ENCODE measurements around the gene DNAJC27. TPM values are rescaled to one million over a fixed set of nuclear protein-coding genes. Genes with fewer than 3 reads are reported as not detected.

The DNAJC27 gene
- total and polyA plus RNA-seq, 2 of the 13 experiments (the other 11 are each of a cell fraction or from before 2014, with no cell fraction given) = 3.1 to 3.7 TPM

- in situ Hi-C loops (cut with HindIII; ENCODE audit: extremely low pct_ligation_motif_present, low pct_unique_long_range_greater_than_20kb) (no loop called here), intact Hi-C loops (cut with micrococcal nuclease; ENCODE audit: unreplicated experiment) (no loop called here)
- H4K20me1 ChIP-seq (ENCODE audit: insufficient read depth, low read length) = no peaks in the 10 kb centered on the region
- TF ChIP-seq ZSCAN9 (CRISPR knock-in tag; IDR thresholded peaks at IDR 0.05; ENCODE audit: borderline replicate concordance) (no peak), ZNF329 (CRISPR knock-in tag; IDR thresholded peaks at IDR 0.05; ENCODE audit: low read depth) (no peak), HNF1A (IDR thresholded peaks at IDR 0.05; ENCODE audit: low read depth) (no peak), HNF1A (CRISPR knock-in tag; IDR thresholded peaks at IDR 0.05; ENCODE audit: borderline replicate concordance) (no peak), ZNF33A (CRISPR knock-in tag; IDR thresholded peaks at IDR 0.05; ENCODE audit: borderline replicate concordance) (no peak), ELF1 (CRISPR knock-in tag; IDR thresholded peaks at IDR 0.05) (no peak), ZNF782 (CRISPR knock-in tag; IDR thresholded peaks at IDR 0.05; ENCODE audit: borderline replicate concordance) (no peak), RFX1 (IDR thresholded peaks at IDR 0.05) (no peak), SOX5 (CRISPR knock-in tag; IDR thresholded peaks at IDR 0.05; ENCODE audit: borderline replicate concordance) (no peak), NFE2 (CRISPR knock-in tag; IDR thresholded peaks at IDR 0.05) (no peak), ZNF121 (CRISPR knock-in tag; IDR thresholded peaks at IDR 0.05) (no peak), ATRX (CRISPR knock-in tag; IDR thresholded peaks at IDR 0.05; ENCODE audit: borderline replicate concordance) (no peak), ZNF879 (CRISPR knock-in tag; IDR thresholded peaks at IDR 0.05) (no peak), ZNF776 (CRISPR knock-in tag; IDR thresholded peaks at IDR 0.05) (no peak), ZNF816 (CRISPR knock-in tag; IDR thresholded peaks at IDR 0.05; ENCODE audit: borderline replicate concordance) (no peak), SRF (IDR thresholded peaks at IDR 0.05; ENCODE audit: low read depth, low read length) (no peak)
- no peaks in the 10 kb centered on the region for H3K9me3 ChIP-seq (ENCODE audit: low read length)
- H3K4me2 ChIP-seq (ENCODE audit: low read depth, low read length) = no peak overlapping the region
- no TSS peak for BruUV-seq (replicated peaks)
- ChIA-PET CTCF (ENCODE audit: low intra/inter-chr PET ratio, low total read pairs) (no interaction called here), POLR2A (no interaction called here)
- H3K9ac ChIP-seq (ENCODE audit: insufficient read depth, low read depth, low read length) = no peak overlapping the region
- ATAC-seq (no peak), FAIRE-seq (no peak), DNase-seq (ENCODE audit: low spot score) (no peak)
- H3K27ac ChIP-seq (ENCODE audit: extremely low read length, insufficient read depth, low read length) = no peak overlapping the region
- no peak overlapping the region for H3K4me3 ChIP-seq (replicated peaks in 1 of 3; ENCODE audit: insufficient read depth in 1 of 3, low read depth in 2 of 3, low read length in 3 of 3)
- 21% methylated on average over 8 of the region's 8 CpGs for WGBS (ENCODE audit: low lambda C conversion rate)
- H3K4me1 ChIP-seq (ENCODE audit: insufficient read depth, low read length) = no peaks in the 10 kb centered on the region
- H3K79me2 ChIP-seq (ENCODE audit: insufficient read depth, low read length) = no peaks in the 10 kb centered on the region
- H3K36me3 ChIP-seq (replicated peaks in 1 of 2; ENCODE audit: control insufficient read depth in 1 of 2, insufficient read depth in 2 of 2, low read length in 2 of 2) = no peaks in the 10 kb centered on the region
- H3K27me3 ChIP-seq (ENCODE audit: control insufficient read depth in 1 of 2, insufficient read depth in 2 of 2, low read length in 2 of 2) = peaks cover 0 to 36% of the 10 kb centered on the region in 2 experiments; a peak in 3 of 5 replicates
- H2AFZ ChIP-seq (ENCODE audit: low read length) = no peak overlapping the region
These were observed 63.3 kb downstream of the DNAJC27 start for GRCh38 chr2:24908461-24908901.
